Measurements from ENCODE around the gene XPOT.

The XPOT gene

DNA sequence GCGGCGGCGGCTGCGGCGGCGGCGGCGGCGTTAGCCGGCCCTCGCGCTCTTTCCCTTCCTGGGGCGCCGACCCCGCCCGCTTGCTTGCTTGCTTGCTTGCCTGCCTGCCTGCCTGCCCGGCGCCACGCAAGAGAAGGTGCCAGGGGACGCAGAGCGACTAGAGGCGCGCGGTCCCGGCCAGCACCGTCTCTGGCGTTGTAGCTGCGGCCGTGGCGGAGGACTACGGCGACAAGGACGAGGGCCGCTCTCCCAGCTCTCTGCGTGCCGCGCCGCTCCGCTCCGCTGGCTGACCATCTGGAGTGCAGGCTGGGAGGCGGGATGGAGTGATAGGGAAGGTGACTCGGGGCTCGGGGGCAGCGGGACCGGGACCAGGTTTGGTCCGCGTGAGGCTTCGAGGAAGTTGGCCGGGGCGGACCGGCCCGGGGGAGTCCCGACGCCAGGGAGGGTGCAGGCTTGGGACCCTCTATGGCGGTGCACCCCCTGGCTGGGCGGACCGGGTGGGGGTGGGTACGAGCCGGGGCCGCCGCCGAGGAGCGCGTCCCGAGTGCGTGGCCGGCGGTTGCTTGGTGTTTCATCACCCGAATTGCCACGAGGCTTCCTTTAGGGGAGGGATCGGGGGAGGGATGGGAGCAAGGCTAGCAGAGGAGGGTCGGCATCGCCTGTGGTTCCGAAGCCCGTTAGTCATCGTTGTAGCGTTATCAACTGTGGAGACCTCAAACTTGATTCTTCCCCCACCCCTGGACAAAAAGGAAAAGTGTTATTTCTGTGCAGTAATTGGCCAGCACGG, 471 bp downstream of the XPOT start:
- TF ChIP-seq, protein P1, sequence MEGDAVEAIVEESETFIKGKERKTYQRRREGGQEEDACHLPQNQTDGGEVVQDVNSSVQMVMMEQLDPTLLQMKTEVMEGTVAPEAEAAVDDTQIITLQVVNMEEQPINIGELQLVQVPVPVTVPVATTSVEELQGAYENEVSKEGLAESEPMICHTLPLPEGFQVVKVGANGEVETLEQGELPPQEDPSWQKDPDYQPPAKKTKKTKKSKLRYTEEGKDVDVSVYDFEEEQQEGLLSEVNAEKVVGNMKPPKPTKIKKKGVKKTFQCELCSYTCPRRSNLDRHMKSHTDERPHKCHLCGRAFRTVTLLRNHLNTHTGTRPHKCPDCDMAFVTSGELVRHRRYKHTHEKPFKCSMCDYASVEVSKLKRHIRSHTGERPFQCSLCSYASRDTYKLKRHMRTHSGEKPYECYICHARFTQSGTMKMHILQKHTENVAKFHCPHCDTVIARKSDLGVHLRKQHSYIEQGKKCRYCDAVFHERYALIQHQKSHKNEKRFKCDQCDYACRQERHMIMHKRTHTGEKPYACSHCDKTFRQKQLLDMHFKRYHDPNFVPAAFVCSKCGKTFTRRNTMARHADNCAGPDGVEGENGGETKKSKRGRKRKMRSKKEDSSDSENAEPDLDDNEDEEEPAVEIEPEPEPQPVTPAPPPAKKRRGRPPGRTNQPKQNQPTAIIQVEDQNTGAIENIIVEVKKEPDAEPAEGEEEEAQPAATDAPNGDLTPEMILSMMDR (IDR thresholded peaks at IDR 0.05; ENCODE audit: low read depth, low read length, missing control alignments), result no peak
- DNase-seq (ENCODE audit: low read depth), result peak; percentile 15
- peak overlapping the region; percentile 80 for H3K4me3 ChIP-seq (ENCODE audit: low read depth, low read length)

DNA sequence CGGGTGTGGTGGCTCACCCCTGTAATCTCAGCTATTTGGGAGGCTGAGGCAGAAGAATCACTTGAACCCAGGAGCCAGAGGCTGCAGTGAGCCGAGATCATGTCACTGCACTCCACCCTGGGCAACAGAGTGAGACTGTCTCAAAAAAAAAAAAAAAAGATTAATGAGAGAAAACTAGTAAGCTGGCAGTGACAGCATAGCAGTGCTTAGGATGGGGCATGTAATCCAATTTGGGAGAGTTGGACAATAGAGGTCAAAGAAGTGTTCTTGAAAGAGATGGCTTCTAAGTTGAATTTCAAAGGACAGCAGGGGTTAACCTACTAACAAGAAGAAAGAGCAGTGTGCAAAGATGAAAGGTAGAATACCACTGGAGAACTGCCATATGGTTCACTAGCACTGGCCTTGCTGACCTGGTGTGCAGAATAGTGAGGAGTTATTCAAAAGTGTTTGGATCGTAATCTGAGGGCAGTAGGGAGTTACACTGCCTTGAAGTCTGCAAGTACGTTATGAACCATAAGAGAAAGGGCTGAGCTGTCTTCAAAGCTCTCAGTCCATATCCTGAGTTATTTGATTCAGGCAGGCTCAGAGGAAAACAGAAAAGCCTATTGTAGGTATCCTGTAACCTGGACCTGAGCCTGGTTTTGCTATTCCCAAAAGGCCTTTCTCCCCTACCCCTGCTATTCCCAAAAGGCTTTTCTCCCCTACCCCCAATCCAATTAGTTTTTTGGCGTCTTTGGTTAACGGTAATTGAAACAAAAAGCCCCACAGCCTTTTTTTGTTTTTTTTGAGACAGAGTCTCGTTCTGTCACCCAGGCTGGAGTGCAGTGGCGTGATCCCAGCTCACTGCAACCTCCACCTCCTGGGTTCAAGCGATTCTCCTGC, 3.4 kb downstream of the XPOT start:
- no peak overlapping the region for H3K4me3 ChIP-seq (ENCODE audit: low read depth, low read length)
- no peak for DNase-seq (ENCODE audit: low read depth)
- TF ChIP-seq, protein P1 (IDR thresholded peaks at IDR 0.05; ENCODE audit: low read depth, low read length, missing control alignments), result no peak

DNA sequence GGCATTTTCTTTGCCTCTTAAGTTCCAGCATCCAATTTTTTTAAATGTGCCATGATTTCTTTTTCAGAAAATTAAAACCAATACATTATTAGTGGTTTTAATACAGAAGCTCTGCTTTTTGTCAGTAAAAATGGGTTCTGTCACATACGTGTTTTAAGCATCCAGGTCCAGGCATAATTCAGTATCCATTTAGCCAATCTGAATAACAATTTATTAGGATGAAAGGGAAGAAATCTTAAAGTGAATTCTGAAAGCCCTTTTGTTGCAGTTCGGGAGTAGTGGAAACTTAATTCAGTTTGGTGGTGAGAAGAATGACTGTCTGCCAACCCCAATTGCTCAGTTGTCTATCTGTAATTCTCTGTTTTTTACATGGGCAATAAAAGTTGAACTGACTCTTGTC, 7.2 kb downstream of the XPOT start:
- H3K4me3 ChIP-seq (ENCODE audit: low read depth, low read length), result no peak overlapping the region
- TF ChIP-seq, protein P1 (IDR thresholded peaks at IDR 0.05; ENCODE audit: low read depth, low read length, missing control alignments), result no peak
- DNase-seq (ENCODE audit: low read depth), result no peak

DNA sequence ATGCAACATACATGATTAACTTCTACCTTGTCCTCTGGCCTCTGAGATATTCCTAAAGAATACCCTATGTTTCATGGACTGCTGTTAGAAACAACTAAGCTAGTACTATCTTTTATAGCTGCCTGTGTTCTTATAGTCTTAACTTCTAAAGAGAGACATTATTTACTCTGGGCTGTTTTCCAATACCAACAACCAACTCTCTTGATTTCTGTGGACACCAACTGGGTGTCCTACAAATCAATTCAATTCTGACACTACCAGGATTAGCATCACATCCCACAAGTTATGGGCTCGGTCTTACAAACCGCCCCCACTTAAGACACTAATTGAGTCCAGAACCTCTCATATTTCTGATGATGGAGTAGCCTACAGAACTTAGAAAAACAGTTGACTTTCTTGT, 8.3 kb downstream of the XPOT start:
- TF ChIP-seq, protein P1 (IDR thresholded peaks at IDR 0.05; ENCODE audit: low read depth, low read length, missing control alignments), result no peak
- DNase-seq (ENCODE audit: low read depth), result no peak
- no peak overlapping the region for H3K4me3 ChIP-seq (ENCODE audit: low read depth, low read length)

DNA sequence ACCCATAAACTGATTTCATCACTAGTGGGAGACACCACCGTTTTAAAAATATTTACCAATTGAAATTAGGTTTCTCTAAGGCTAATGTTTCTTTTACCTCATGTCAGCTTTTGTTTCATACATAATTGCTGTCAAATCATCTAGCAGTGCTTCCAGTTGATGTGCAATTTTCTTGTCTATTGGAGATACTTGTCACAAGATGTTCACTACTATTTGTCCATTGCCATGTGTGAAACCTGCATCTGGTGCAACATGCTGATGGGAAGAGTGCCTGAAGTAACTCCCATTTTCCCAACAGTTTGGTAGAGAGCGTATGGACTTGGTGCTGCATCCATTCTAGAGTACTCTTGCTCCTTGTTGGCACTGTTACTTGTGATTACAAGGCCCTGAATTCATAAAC, 9.7 kb downstream of the XPOT start:
- TF ChIP-seq, protein P1 (IDR thresholded peaks at IDR 0.05; ENCODE audit: low read depth, low read length, missing control alignments), result no peak
- no peak for DNase-seq (ENCODE audit: low read depth)
- no peak overlapping the region for H3K4me3 ChIP-seq (ENCODE audit: low read depth, low read length)

DNA sequence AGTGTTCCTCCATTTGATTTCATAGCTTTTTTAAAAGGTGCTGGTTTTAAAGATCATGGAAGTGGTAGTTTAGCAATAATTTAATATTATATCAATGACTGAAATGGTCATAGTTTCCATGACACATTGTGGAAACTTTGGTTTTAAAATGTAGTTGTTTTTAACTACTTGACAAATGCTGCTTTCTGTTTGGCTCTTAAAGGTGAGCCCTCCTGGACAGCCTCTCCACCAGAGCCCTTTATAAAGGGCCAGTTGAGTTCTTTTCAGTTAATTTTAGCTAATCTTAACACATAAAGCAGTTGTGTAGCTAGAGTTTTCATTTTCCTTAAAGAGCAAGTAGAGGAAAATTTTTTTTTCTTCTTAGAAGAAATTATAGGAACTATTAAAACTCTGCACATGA, 14.0 kb downstream of the XPOT start:
- H3K4me3 ChIP-seq (ENCODE audit: low read depth, low read length), result no peak overlapping the region
- DNase-seq (ENCODE audit: low read depth), result no peak
- TF ChIP-seq, protein P1 (IDR thresholded peaks at IDR 0.05; ENCODE audit: low read depth, low read length, missing control alignments), result no peak
